Stimulated activated CD8-positive, alpha-beta memory T cell treated with anti-CD3 and anti-CD28 coated beads, Interleukin-2, amount 100 ng/mL, for 1 hour (primary cell): Measurements from ENCODE around the gene ARHGEF28.

ENCODE experiments used
- DNase-seq, 2 donors: peaks; one replicate each; pipeline ENCODE4 v3.0.0-alpha.2; 2020; ENCODE audit warnings: low read depth in 2 of 2

ARHGEF28 gene

DNA sequence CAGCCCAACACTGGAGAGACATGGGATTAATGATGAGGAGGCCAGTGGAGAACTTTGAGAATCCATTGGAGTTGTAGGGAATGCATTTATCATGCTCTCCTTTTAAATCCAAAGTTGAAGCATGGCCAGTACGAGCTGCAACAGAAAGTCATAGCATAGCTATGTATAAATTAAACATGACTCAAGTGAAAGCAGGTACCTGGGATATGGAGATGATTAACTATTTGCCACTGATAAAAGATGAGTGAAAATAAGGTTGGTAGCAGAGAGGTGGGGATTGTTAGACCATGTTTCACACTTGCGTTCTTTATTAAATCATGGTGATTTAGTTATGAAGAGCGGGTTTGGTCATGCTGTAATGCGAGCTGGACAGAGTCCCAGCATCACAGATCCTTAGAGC, 189.6 kb downstream of the ARHGEF28 start:
- no peak for DNase-seq

DNA sequence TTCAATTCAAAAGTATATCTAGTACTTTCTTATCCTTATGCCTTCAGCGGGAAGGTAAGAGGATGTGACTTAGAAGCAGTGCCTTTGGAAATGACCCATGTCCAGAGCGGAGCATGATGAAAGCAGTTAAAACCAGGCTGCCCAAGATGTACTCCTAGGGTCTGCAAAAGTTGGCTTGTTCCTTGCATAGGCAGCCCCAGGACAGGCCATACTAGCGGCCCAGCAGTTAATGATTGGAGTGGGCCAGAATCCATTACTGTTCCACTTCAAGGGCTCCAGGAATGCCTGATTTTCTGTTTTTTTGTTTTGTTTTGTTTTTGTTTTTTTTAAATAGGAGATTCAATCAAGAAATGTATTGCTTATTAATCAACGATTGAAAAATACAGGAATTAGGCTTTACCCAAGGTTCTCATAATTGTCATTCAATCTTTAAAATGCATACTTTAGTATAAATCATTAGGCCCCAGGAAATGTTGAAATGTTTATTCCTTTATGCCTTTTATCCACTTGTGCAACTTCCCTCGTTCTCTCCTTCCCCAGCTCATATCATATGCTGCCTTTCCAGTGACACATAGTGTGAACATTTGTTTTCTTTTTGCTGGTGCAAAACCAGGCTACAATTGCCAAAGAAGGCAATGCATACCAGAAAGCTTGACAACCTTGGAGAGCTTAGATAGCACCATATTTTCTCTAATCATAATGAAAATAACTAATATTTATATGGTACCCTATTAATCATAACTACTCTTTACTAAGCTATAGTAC, 190.8 kb downstream of the ARHGEF28 start:
- DNase-seq = no peak

DNA sequence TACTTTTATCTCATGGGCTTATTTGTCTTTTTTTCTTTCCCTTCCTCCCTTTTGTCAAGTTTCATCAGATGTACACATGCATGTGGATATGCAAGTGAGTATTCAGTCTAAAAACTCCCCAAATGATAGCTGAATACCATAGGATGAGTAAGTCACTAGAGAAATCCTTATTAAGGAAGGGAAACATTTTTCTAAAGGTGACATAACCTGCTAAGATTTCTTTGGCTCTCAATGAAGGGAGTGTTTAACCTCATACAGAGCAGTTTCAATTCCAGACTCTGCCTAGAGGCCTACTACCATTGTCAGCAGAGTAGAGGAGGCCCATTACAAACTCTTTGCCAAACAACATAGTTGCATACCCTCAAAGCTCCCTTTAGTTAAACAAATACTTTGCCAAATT, 192.4 kb downstream of the ARHGEF28 start:
- no peak for DNase-seq

DNA sequence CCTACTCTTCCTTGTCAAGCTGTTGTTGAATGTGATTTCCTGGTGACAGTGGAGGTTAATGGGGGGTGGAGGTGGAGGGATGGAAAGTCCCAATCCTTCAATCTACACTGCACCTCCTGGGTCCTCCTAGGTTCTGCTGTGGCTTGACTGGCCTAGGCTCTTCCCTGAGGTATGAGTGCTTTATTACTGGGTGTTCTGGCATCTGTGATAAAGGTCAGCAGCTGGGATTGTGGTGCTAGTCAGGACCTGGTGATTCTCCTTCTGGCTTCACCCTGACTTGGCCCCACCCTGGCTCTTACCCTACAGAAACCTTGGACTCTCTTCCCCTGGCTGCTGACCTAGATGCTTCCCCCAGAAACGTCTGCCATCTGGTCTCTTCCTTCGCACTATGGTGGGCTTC, 194.3 kb downstream of the ARHGEF28 start:
- DNase-seq = no peak

DNA sequence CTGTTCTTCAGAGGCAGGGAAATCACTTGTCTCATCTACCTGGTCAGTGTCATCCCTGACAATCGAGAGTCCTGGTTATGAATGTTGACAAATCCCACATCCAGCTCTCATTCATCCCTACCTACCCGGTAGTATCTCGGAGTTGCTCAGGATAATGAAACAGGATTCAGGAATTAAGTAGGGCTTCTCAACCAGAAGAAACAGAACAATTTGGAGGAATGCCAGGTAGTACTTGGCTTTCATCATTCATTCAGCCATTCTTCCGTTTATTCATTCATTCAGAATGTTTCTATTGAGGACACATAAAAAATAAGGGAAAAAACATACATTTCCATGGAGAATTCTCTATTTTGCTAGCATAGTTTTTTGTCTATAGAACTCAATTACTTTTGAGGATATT, 195.0 kb downstream of the ARHGEF28 start:
- no peak for DNase-seq

DNA sequence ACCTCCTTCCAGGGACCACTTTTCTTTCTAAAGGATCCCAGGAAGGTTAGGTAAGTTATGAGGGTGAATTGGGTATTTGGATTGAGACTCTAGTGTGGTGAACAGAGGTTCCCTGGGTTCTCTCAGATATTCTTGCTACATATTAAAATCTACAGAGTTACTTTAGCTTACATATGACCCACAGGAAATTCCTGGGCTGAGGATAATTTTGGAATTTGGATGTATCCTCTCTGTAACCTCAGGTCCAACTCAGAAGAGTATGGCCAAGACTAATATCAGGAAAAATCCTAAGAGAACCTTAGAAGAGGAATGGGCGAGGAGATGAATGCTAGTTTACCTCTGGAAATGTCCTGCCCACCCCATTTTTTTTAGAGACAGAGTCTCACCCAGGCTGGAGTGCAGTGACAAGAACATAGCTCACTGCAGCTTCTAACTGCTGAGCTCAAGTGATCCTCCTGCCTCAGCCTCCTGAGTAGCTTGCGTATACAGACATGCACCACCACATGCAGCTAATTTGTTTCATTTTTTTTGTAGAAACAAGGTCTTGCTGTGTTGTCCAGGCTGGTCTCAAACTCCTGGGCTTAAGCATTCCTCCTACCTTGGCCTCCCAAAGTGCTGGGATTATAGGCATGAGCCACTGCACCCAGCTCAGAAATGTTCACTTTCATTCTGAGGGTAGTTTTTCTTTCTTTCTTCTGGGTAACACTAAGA, 196.4 kb downstream of the ARHGEF28 start:
- DNase-seq = no peak

DNA sequence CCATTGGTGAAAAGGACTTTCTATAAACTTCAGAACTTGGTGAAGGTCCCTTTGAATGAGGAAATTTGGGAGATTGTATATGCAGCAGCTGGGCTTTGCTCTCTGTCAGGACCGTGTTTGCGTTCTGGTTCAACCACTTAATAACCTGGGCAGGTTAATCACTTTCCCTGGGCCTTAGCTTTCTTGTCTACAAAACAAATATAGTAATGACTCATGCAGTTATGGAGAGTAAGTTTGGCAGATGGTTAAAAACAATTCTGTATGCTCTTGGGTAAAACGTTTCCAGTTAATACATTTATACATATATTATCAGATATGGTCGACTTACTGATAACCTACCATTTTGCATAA, 197.0 kb downstream of the ARHGEF28 start:
- DNase-seq = no peak

DNA sequence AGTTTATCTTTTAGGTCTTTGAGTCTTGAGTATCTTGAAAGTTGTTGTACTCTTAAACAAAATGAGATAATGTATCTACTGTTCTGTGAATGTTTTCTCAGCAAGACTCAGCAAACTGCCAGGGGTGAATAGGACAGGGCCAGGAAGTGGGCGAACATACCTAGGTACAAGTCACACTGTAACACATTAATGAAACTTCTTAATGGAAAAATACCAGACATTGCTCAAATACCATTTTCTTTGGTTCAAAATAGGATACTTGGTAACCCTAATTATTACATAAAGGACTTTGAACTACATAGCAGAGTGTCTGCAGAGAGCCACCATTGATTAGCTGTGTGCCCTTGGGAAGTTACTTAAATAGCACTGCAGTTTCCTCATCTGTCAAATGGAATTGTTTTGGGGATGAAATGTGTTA, 197.5 kb downstream of the ARHGEF28 start:
- DNase-seq = no peak

DNA sequence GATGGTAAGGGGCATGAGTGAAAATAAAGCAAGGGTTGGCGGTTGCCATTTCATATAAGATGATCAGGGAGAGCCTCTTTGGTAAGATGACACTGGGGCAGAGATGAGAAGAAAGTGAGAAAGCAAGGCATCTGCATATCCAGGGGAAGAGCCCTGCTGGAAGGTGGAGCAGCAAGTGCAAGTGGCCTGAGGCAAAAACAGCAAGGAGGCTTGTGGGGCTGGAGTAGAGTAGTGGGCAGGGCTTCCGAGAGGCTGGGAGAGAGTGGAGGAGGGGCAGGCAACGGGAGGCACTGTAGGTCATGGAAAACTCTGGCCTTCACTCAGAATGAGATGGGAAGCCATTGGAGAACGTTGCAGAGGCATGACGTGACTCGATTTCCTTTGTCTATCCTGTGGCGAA, 199.2 kb downstream of the ARHGEF28 start:
- DNase-seq = no peak

DNA sequence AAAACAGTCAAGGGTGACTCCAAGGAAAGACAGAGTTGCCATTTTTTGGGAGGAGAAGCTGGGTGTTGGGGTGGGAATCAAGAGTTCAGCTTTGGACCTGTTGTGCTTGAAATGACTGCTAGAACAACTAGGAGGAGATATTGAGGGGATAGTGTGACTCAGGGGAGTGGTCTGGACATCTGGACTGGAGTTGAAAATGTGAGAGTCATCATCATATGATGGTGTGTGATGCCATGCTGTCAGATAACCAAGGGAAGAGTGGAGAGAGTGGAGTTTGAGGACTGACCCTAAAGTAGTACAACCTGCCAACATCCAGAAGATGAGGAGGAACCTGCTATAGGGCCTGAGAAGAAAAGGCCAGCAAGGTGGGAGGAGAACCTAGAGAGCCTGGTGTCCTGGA, 199.7 kb downstream of the ARHGEF28 start:
- DNase-seq = no peak

DNA sequence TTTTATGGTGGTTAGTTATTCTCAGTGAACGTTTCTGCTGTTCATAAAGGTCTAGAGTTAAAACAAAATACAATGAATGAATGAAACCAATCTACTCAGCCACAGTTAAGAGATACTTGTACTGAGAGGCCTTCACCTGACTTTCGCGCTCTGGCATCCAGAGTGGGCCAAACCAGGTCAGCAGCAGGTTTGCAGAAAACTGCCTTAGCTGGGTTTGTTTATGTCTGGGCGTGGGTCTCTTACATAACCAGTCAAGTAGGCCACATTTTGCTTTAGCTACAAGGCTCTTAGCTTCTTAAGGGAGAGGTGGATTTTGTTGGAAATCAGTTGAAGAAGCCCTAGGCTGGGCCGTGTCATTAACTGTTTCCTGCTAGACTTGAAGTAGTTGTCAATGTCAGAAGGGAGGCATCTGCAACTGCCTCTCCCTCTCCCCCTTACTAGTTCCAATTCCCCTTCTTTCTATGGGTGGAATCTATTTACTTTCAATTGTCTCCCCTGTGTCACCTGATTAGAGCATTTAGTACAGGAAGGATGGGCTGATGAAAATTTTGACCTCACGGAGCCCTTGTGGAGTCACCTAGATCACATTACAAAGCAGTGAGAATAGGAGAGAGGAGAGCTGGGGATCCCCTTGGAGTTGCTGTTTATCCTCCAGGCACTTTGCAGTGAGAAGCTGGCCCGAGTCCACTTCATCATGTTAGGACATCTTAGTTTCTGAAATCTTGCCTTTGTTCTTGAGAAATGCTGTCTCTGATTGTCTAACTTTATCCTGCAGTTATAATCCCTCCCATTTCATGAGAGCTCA, 200.5 kb downstream of the ARHGEF28 start:
- no peak for DNase-seq

DNA sequence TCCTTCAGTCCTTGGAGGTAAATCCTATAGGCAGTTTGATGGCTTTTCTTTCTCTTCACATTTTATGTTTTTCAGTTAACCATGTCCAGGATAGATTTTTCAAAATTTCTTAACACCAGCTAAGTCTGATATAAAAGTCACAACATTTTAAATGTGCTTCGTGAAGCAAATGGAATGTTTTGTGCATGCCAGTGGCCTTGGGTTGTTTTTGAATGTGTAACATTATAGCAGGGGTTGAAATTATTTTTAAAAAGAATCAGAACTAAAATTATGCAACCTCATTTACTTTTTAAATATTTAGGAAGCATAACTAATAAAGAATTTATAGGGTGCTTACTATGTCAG, 201.1 kb downstream of the ARHGEF28 start:
- no peak for DNase-seq

DNA sequence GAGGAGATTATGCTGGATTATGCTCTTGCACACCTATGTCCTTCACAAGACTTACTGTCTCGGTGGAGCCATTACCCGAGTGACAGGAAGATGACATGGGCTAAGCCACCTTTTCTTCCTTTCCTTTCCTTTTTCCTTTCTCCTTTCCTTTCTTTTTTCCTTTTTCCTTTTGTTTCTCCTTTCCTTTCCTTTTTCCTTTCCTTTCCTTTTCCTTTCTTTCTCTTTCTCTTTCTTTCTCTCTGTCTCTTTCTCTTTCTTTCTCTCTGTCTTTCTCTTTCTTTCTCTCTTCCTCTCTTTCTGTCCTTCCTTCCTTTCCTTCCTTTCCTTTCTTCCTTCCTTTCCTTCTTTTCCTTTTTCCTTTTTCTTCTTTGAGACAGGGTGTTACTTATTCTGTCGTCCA, 202.5 kb downstream of the ARHGEF28 start:
- no peak for DNase-seq

DNA sequence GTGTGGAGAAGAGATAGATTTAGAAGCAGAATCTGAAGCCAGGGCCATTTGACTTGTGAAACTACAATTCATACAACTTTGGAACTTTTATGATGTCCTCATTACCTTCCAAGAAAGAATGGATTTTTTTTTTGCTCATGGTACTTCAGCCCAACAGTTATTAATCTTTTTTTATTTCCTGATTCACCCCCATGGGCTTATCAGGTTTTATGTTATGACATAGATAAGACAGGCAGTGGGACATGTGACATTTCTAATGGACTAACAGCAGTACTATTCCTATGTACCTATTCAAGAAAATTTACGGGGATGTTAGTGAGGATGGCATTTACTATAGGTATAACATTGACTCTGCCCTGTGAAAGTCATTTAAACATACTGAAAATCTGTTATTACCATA, 204.7 kb downstream of the ARHGEF28 start:
- no peak for DNase-seq

DNA sequence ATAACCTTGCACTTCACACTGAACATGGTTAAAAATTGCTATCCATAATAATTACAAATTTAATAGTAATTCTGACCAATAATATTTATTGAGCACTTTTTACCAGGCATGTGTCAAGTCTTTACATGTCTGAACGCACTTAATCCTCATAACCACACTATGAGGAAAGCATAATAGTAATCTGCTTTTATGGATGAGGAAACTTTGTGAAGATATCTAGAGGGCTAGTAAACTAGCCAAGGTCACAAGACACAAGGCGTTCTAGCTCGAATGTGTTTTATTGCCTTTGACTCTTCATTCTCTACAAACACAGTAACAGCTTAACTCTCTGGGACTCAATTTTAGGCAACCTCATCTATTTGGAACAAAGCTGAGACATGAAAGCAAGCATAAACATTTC, 205.1 kb downstream of the ARHGEF28 start:
- DNase-seq = no peak

DNA sequence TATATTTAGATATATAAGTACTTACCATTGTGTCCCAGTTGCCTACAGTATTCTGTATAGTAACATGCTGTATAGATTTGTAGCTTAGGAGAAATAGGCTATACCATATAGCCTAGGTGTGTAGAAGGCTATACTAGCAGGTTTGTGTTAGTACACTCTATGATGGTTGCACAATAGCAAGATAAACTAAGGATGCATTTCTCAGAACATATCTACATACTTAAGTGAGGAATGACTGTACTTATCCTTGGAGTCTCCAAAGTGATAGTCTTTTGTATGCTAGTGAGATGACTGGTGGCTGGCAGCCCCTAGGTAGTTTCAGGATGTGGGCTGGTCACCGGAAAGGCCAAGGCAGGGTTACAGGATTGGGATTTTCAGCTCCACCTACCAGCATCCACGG, 208.7 kb downstream of the ARHGEF28 start:
- no peak for DNase-seq

DNA sequence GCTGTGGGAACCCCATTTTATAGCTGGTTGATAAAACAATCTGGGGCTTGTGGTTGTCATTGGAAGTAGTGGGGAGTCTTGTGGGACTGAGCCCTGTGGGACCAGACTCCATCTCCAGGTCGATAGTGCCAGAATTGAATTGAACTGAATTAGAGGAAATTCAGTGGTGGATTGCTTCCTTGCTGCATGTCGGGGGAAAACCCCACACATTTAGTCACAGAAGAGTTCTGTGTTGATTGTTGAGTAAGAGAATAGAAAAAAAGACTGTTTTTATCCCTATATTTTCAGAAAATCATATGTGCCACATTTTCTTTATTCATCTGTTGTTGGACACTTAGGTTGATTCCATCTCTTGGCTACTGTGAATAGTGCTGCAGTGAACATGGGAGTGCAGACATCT, 209.7 kb downstream of the ARHGEF28 start:
- DNase-seq = no peak

DNA sequence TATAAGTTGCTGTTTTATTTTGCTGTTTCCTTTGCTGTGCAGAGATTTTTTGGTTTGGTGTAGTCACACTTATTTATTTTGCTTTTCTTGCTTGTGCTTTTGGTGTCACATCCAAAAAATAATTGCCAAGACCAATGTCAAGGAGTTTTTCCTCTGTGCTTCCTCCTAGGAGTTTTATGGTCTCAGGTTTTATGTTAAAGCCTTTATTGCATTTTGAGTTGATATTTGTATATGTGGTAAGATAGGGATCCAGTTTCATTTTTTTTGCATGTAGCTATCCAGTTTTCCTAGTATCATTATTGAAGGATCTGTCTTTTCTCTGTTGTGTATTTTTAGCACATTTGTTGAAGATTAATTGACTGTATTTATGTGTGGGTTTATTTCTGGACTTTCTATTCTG, 210.6 kb downstream of the ARHGEF28 start:
- DNase-seq = no peak

DNA sequence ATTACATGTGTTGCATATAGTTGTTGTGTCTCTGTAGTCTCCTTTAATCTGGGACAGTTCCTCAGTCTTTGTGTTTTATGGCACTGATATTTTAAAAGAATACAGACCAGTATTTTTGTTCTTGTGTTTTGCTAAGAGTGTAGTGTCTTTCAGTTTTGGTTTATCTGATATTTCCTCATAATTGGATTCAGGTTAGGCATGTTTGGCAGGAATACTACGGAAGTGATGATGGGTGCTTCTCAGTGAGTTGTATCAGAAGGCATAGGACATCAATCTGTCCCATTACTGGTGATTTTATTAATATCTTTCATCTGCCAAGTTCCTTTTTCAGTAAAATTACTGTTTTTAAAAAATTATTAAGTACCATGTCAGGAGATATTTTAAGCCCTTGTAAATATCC, 212.9 kb downstream of the ARHGEF28 start:
- no peak for DNase-seq

DNA sequence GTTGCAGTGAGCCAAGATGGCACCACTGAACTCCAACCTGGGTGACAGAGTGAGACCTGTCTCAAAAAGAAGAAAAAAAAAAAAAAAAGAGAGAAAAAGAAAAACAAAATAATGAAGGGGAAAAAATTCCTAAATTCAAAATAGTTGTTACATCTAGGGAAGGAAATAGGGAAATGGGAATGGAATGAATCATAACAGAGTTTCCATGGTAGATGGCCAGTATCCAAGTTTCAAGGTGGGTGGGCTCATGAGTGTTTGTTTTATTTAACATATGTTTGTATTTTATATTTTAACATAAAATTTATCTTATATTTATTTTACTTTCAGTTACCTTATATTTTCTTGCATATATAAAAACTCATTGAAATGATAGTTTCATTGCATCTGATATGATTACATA, 215.6 kb downstream of the ARHGEF28 start:
- no peak for DNase-seq

DNA sequence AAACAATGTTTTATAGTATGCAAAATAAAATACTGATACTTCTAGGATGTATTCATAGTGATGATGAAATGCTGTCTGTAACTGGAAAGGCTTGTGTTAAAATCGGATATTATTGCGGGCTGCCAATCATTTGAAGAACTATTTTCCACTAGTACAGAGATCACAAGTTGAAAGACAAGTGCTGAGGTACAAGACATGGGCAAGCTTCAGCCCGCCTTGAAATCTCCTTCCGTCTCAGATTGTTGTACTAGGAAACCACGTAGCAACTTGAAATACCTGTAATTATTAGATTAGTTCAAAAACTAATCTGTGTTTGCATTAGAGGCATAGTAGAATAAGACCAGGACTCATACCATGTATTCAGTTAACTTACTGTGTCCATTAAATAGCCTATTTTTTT, 218.2 kb downstream of the ARHGEF28 start:
- no peak for DNase-seq

DNA sequence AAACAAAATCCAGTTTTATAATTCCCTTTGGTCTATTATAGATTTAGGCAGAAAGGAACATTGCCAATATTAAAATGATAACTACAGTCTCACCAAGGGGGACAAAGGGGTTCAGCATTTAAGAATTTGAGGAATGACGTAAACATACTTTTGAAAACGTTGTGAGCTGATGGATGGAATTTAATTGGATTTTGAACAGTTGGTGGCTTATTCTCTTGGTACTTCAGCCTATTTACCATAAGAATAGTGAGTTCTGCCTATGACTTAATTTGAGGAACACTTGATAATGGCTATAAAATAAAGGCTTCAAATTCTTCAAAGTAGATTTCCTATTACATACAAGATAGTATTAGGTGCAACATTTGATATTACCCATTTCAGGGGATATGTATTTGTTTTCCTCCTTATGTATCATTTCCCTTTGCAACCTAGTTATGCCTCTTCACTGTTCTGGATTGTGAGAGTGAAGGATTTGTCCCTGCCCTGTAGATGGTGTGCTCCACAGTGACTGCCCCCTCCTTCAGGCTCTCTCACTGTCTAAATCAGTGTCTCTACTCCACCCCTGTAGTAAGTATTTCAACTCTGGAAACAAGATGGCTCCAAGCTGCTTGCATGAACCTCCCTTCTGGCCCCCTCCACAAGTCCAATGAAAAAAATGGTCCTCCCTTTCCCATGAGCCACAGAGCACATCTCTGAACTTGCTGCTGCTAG, 225.6 kb downstream of the ARHGEF28 start:
- DNase-seq = no peak
